Measurements from ENCODE around the gene RNF157.

RNF157 gene

DNA sequence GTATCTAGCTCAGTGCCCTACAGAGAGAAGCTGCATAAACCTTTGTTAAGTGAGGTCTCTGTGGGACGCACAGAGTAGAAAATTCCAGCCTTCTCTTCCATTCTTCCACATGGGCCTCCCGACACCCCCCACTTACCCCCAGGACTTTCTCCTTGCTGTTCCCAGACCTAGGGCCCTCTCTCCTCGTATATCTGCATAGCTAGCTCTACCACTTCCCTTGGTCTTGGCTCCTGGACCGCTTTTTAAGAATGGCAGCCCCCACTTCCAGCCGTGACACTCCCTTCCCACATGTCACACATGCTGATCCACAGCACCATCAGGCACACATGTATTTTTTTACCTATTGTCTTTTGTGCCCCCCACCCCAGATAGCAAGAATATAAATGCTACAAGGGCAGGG, 82.5 kb downstream of the RNF157 start:
- DNase-seq (ENCODE audit: low read depth in 3 of 3), result no peak

- no peak for DNase-seq (ENCODE audit: low read depth in 3 of 3)
Measured at GRCh38 chr17:76156662-76156991, 83.7 kb downstream of the RNF157 start.

DNA sequence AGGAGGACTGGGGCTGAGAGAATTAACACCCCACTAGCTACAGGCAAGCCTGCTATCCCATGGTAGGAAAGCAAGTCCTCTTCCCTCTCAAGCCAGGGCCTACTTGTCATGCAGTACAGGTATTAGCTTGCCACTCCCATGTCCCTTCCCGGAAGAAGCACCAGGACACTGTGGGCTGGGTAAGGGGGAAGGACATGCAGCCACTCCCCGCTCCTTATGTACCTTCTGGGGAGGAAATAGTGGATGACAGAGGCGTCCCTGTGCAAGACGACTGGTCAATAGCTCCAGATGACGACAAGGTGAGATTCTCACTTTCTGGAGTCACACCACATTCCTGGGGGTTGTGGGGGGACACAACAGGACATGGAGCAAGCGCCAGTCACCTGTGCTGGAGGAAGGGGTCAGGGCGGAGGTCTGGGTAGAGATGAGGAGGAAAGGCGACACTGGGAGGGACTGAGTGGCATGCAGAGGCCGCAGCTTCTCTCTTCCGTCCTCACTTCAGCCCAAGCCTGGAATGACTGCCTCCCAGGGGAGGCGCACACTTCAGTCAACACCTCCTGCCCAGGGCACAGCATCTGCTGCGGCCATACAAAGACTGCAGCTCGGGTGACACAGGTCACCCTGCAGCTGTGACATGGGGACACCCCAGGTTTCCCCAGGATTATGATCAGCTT, 84.2 kb downstream of the RNF157 start:
- DNase-seq (ENCODE audit: low read depth in 3 of 3), result no peak

DNA sequence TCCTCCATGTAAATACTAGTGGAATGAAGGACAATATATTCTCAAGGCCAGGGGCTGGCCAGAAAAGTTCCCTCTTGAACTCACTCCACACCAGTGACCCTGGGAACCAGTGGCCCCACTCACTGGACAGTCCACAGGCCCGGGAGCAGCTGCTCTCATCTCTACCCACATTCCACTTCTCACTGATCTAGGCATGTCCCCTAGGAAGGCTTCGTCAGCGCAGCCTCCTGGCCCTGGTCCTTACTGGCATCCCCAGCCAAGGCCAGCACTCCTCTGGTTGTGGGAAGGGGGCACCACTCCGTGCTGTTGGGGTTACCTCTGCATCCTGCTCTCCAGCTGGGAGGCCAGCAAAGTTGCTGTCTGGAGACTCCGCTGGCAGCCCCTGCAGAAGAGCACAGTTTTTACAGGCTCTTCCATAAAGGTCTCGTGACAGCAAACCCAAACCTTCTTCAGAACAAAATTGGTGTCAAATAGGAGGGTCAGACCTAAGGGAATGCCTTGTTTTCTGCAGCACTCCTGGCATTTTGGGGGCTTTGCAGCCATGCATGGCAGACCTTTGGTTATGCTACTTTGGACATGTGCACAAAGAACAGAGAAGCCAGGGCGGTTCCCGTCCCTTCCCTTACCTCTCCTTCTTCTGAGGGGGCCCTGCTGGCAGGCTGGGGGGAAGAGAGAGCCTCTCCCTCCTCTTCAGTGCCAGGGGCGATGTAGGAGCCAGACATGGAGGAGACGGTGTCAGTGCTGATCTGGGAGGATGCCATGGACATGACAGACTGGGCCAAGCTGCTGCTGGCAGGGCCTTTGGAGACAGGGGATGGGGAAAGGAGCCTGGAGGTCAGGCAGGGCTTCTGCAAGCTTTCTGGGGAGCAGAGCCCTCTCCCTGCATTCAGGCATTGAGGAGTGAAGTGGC, 85.1 kb downstream of the RNF157 start:
- DNase-seq (ENCODE audit: low read depth in 3 of 3), result no peak

- DNase-seq (ENCODE audit: low read depth in 3 of 3), result no peak
Measured at GRCh38 chr17:76154292-76154691, 86.0 kb downstream of the RNF157 start.

DNA sequence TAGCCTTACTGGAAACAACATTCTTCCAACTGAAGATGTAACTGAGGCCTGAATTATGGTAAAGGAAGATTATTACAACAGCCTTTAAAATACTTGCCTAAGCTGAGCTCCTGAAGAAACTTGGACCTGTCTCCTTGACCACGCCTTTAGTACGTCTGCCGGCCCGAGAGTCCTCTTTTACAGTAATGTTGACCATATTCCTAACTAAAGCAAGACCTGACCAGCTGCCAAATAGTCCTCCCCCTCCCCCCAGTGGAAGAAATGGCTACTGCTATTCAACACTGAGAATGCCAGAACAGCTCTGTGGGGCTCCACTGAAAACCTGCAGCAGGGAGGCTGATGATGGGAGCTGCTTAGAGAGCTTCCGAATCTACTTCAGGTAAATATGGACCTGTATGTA, 86.7 kb downstream of the RNF157 start:
- DNase-seq (ENCODE audit: low read depth in 3 of 3), result no peak

- no peak for DNase-seq (ENCODE audit: low read depth in 3 of 3)
Measured at GRCh38 chr17:76153202-76153601, 87.1 kb downstream of the RNF157 start.

DNA sequence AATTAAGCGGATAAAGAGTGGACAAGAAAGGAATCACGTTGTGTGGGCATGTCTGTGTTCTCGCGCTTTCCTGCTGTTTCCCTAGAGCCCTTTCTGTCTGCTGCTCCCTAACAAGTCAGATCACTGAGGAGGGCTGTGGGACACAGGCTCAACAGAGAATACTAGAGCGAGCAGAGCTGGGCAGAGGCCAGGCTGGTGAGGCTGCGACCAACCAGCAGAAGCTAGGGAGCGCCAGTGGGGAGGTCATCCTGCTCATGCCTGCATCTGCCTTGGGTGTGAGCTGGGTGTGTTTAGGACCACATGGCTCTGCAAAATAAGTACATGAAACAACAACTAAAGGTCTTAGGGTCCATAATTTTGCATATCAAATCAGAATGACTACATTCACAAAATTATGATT, 87.7 kb downstream of the RNF157 start:
- no peak for DNase-seq (ENCODE audit: low read depth in 3 of 3)

GRCh38 chr17:76151896-76152454, 88.3 kb downstream of the RNF157 start:
- no peak for DNase-seq (ENCODE audit: low read depth in 3 of 3)

DNA sequence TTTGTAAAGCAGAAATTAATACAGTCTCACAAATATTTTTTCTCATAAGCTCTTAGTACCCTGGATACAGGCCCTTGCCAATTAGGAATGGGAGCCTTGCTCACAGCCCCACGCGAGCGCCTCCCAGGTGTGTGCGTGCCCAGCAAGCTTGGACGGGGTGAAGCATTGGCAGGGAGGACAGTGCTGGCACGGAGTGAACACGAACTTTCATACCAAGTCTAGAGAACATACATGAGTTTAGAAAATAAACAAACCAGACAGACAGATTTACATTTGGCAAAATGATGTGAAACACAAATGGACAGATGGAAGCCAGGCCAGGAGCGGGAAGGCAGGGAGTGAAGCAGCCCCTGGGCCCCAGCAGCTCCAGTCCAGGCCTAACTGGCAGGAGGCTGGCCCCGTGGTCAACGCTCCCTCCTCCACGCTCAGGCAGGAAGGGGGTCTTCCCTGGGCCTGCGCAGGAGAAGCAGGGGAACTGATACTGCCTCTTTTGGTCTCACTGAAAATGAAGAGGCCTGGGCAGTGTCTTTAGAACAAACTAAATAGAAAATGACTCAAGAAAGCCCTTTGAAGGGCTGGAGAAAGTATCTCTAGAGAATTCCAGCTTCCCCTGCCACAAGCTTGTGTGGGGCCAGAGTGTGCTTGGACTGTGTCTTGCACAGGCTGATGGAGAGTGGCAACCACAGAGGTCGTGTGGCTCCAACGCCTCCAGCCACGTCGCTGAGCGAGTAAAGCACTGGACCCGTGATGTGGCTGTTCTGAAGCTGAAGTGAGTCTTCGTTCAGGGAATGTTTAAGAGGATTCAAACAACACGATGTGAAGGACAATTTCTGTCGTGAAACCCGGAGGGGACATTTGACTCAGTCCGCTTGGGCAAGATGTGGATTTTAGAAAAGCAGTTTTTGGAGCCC, 89.3 kb downstream of the RNF157 start:
- no peak for DNase-seq (ENCODE audit: low read depth in 3 of 3)

- DNase-seq (ENCODE audit: low read depth in 3 of 3), result no peak
Measured at GRCh38 chr17:76149214-76149613, 91.1 kb downstream of the RNF157 start.

- DNase-seq (ENCODE audit: low read depth in 3 of 3), result no peak
Measured at GRCh38 chr17:76148015-76148326, 92.3 kb downstream of the RNF157 start.

- no peak for DNase-seq (ENCODE audit: low read depth in 3 of 3)
Measured at GRCh38 chr17:76147211-76148014, 92.9 kb downstream of the RNF157 start.

DNA sequence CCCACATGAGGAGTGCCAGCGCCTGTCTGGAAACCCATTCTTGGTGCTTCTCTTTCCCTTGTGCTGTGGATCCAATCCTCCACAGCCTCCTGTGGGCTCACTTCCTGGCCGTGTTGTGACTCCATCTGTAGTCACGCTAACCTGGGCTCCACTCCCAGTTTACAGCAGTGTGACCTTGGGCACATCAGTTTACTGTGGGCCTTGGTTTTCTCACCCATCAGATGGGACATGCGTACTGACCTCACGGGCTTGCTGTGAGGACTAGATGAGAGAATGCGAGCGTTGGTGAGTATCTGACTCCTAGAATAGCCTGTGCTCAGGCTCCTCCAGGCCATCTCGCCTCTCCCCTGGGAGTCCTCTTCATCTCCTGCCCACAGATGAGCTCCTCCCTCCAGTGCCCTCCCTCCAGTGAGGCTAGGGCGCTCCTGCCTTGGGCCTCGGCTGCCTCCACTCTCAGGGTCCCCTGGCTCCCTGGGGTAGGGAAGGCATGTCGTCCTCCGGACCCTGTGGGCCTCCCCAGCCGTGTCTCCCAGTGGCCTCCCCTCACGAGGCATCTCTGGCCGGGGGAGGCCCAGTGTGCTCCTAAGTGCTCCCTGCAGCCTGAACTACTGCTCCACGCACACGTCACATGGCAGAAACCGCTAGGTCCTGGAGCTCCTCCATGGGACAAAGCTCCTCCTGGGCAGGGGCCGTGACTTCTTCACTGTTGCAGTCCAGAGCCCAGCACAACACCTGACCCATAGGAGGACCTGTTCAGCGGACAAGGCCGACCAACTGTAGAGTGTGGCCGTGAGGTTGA, 94.0 kb downstream of the RNF157 start:
- no peak for DNase-seq (ENCODE audit: low read depth in 3 of 3)

- DNase-seq (ENCODE audit: low read depth in 3 of 3), result peak in 1 of 3 experiments; percentile 38
Measured at GRCh38 chr17:76145231-76146052, 94.9 kb downstream of the RNF157 start.

GRCh38 chr17:76142585-76143041, 97.7 kb downstream of the RNF157 start:
- no peak for DNase-seq (ENCODE audit: low read depth in 3 of 3)

DNA sequence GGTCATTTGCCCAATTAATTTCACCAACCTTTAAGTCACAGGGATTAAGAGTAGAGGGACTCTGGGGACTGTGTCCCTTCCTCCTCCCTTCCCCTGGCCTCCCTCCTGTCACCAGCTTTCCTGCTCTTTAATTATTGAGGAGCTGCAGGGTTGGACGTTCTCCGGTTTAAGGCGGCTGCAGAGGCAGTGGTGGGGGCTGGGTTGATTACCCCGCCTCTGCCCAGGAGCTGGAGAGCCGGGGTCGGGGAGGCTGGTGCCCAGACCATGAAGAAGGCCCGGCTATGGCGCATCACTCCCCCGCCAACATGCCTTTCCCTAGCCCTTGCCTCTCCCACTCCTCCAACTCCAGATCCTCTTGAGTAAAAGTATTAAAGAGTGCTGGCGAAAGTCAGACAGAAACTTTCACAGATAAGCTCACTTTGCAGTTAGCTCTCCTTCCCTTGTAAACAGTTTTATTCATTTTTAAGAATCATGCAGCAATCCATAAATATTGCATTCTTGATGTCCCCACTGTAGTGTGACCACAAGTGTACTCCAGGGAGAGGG, 98.2 kb downstream of the RNF157 start:
- DNase-seq (ENCODE audit: low read depth in 3 of 3), result no peak

DNA sequence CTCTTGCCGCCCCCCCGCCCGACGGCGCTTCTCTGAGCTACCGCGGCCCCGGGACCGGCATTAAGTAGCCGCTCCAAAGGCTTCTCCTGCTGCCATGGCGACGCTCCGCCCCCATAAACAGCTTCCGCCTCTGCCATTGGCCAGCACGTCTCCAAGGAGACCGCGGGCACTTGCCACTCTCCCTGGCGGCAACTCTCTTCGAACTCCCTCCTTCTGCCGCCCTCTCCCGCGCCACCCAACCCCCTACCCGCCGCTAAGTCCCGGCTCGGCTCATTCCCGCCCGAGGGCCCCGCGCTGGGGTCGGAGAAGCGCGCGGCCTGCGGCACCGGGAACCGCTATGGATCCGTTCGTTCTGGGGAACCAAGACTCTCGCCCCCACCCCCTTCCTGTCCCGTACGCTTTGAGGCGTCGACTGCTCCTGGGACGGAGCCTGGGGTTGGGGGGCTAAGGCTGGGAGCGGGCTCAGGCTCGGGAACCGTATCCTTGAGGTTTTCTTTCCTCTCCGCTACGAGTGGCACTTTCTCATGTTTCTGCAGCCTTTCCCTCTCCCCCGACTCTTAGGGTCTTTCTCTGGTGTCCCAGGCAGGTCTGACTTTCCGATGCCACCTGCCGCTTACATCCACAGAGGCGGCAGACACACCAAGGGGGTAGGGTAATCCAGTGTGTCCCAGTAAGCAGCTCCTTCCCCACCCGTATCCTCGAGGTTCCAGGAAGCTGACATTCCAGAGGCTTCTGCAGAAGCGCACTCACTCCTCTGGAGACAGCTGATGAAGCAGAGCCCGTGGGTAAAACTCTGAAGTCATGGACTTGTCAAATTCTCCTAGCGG, 98.9 kb downstream of the RNF157 start, which contains the start of gene FOXJ1:
Gene FOXJ1 (minus strand): TSS at position 34 of the 827 bp plus-strand sequence. CDS start 850 bp downstream, outside the sequence.
- peak; percentile 76 to 91 (median 80) for DNase-seq (ENCODE audit: low read depth in 3 of 3)
